Naive thymus-derived CD8-positive, alpha-beta T cell (primary cell): Measurements from ENCODE around the gene IP6K1. TPM values are rescaled to one million over a fixed set of nuclear protein-coding genes. Genes with fewer than 3 reads are reported as not detected.
"Not testable (repeated sequence)": the region's sequence is repeated elsewhere in the genome, so short reads cannot be mapped to it uniquely, and the experiment has no call there.

ENCODE experiments used
- ATAC-seq, 2 donors: fragments of 150-1000 bp; cut with Tn5 transposase in 1 of 2; sonication (Bioruptor Pico), chemical (Tn5 transposase) in 1 of 2; 1 replicate in 1 of 2; 2 replicates in 1 of 2; pipeline ENCODE4 v1.10.0; 2021; ENCODE audit warnings: mild to moderate bottlenecking in 2 of 2, moderate library complexity in 2 of 2
- POLR2A ChIA-PET: fragments of 350-600 bp; sonication (Branson Sonifier 250); formaldehyde crosslinking; loops from one replicate; lab custom pipeline; 2021; ENCODE audit warnings: antibody characterized with exemption; lab: Charles Lee
- DNase-seq, 10 donors: peaks; one replicate each; pipeline versions ENCODE4 v3.0.0 to v3.0.0-alpha.2; 2020 to 2022
- H3K27ac Mint-ChIP-seq, 10 donors: one replicate each; pipeline ENCODE4 v1.8.0; 2020 to 2022; ENCODE audit warnings: mild to moderate bottlenecking in 10 of 10, mixed read lengths in 10 of 10, moderate library complexity in 4 of 10, inconsistent platforms in 1 of 10
- H3K27me3 Mint-ChIP-seq, 5 donors: one replicate each; pipeline ENCODE4 v1.8.0; 2021 to 2022; ENCODE audit warnings: mixed read lengths in 5 of 5
- H3K36me3 Mint-ChIP-seq, 3 donors: one replicate each; pipeline ENCODE4 v1.8.0; 2020 to 2022; ENCODE audit warnings: mixed read lengths in 3 of 3, mild to moderate bottlenecking in 2 of 3, inconsistent platforms in 1 of 3
- H3K4me1 Mint-ChIP-seq, 4 donors: one replicate each; pipeline ENCODE4 v1.8.0; 2021 to 2022; ENCODE audit warnings: mixed read lengths in 4 of 4
- H3K4me3 Mint-ChIP-seq, 10 donors: one replicate each; pipeline ENCODE4 v1.8.0; 2020 to 2022; ENCODE audit warnings: mild to moderate bottlenecking in 10 of 10, mixed read lengths in 10 of 10, moderate library complexity in 6 of 10, inconsistent platforms in 1 of 10
- H3K9me3 Mint-ChIP-seq, 9 donors: one replicate each; pipeline ENCODE4 v1.8.0; 2020 to 2022; ENCODE audit warnings: mixed read lengths in 9 of 9, mild to moderate bottlenecking in 3 of 9, inconsistent platforms in 1 of 9, moderate library complexity in 1 of 9
- polyA plus RNA-seq, 3 donors: library from polyadenylated mRNA; unstranded; fragments of 300-500 nt; fragmentation: Illumina TruSeq; gene quantifications; one replicate each; pipeline ENCODE4 v1.2.3, GENCODE V29; 2021
- total RNA-seq, 8 experiments: library from RNA in 2 of 8; stranded (reverse) in 2 of 8; gene quantifications; one replicate each; pipeline ENCODE4 v1.2.3 and lab custom pipeline; 2021 to 2026

IP6K1 gene
- 10 to 100 TPM; 49.9 to 53.4 TPM for total RNA-seq
- polyA plus RNA-seq, result 10 to 100 TPM; 11.7 to 26.0 (median 17.4) TPM
- total RNA-seq (lab: John Stamatoyannopoulos, UW), result 27.1 to 78.6 (median 60.8) reads per million in 6 experiments

- POLR2A ChIA-PET, result interaction anchor here (1.0 to 3.6 kb wide), 14 partner anchors 11 to 765 kb away, joined by 3 to 35 read pairs (median 4); partner anchors contain the start of genes AMIGO3, INKA1, RBM6 and UBA7
- Mint-ChIP-seq H3K4me1 (peaks cover 17 to 51% (median 35%) of the 10 kb centered on the region in 4 donors), H3K27ac (peak within 1 kb of the TSS; percentile 97 to 100 (median 99))
Observed at GRCh38 chr3:49786357-49787181, at the start of gene IP6K1. Gene IP6K1 (minus strand): TSS chr3:49786542. CDS start chr3:49748040, 38,502 bp downstream.

GRCh38 chr3:49831341-49831740 is 45.0 kb upstream of the IP6K1 start:
- Mint-ChIP-seq H3K4me1 (no peaks in the 10 kb centered on the region), H3K36me3 (no peaks in the 10 kb centered on the region), H3K27ac (peak overlapping the region in 2 of 10 donors; percentile 40 to 50), H3K4me3 (no peak overlapping the region), H3K9me3 (no peaks in the 10 kb centered on the region), H3K27me3 (no peaks in the 10 kb centered on the region)
- ATAC-seq (no peak), DNase-seq (no peak)
- POLR2A ChIA-PET, result no interaction called here

More at GRCh38 chr3:49786357-49787181, at the start of gene IP6K1:
- ATAC-seq (peak; percentile 98), DNase-seq (peak; percentile 96 to 100 (median 99))
- Mint-ChIP-seq H3K27me3 (no peaks in the 10 kb centered on the region), H3K36me3 (peaks cover 0 to 19% (median 0%) of the 10 kb centered on the region in 3 donors), H3K4me3 (peak within 1 kb of the TSS; percentile 90 to 96 (median 94)), H3K9me3 (no peaks in the 10 kb centered on the region)

- H3K27ac Mint-ChIP-seq, result no peak overlapping the region
- no peak overlapping the region for H3K4me3 Mint-ChIP-seq
- H3K36me3 Mint-ChIP-seq, result no peaks in the 10 kb centered on the region
- no peak for ATAC-seq
- no peaks in the 10 kb centered on the region for H3K4me1 Mint-ChIP-seq
- POLR2A ChIA-PET, result no interaction called here
- H3K27me3 Mint-ChIP-seq, result no peaks in the 10 kb centered on the region
- DNase-seq, result no peak
- H3K9me3 Mint-ChIP-seq, result no peaks in the 10 kb centered on the region
Observed at GRCh38 chr3:49826016-49826415, 39.7 kb upstream of the IP6K1 start.

GRCh38 chr3:49823131-49823530 is 36.8 kb upstream of the IP6K1 start:
- H3K4me1 Mint-ChIP-seq, H3K4me3 Mint-ChIP-seq, DNase-seq, H3K27me3 Mint-ChIP-seq, H3K36me3 Mint-ChIP-seq, H3K27ac Mint-ChIP-seq, ATAC-seq, H3K9me3 Mint-ChIP-seq, POLR2A ChIA-PET: not testable (repeated sequence)

GRCh38 chr3:49813497-49814174 is 27.3 kb upstream of the IP6K1 start, which contains the start of gene UBA7:
Gene UBA7 (minus strand): TSS chr3:49813953. CDS start chr3:49813787, 166 bp downstream.
- DNase-seq, result peak in 3 of 10 donors; percentile 55

GRCh38 chr3:49812916-49813496 is 26.7 kb upstream of the IP6K1 start:
- H3K27me3 Mint-ChIP-seq, result no peaks in the 10 kb centered on the region
- no peaks in the 10 kb centered on the region for H3K9me3 Mint-ChIP-seq
- POLR2A ChIA-PET, result interaction anchor here (0.5 to 7.6 kb wide), 5 partner anchors 9 to 198 kb away, joined by 3 to 124 read pairs (median 5); partner anchors contain the start of genes AMIGO3, INKA1 and IP6K1
- no peak for DNase-seq
- peaks cover 24 to 68% (median 50%) of the 10 kb centered on the region in 4 donors for H3K4me1 Mint-ChIP-seq
- ATAC-seq, result peak; percentile 5 to 25
- peak overlapping the region; percentile 91 to 99 (median 96) for H3K4me3 Mint-ChIP-seq
- peak overlapping the region; percentile 95 to 100 (median 98) for H3K27ac Mint-ChIP-seq
- H3K36me3 Mint-ChIP-seq, result peaks cover 0 to 35% (median 10%) of the 10 kb centered on the region in 3 donors

More at GRCh38 chr3:49813497-49814174, 27.3 kb upstream of the IP6K1 start, which contains the start of gene UBA7:
- peak within 1 kb of the TSS; percentile 91 to 99 (median 96) for H3K4me3 Mint-ChIP-seq
- POLR2A ChIA-PET, result interaction anchor here (0.5 to 7.6 kb wide), 5 partner anchors 9 to 198 kb away, joined by 3 to 124 read pairs (median 5); partner anchors contain the start of genes AMIGO3, INKA1 and IP6K1
- H3K27ac Mint-ChIP-seq, result peak within 1 kb of the TSS; percentile 95 to 100 (median 98)
- H3K9me3 Mint-ChIP-seq, result no peaks in the 10 kb centered on the region
- H3K27me3 Mint-ChIP-seq, result no peaks in the 10 kb centered on the region
- H3K36me3 Mint-ChIP-seq, result peaks cover 0 to 30% (median 10%) of the 10 kb centered on the region in 3 donors
- peaks cover 18 to 62% (median 44%) of the 10 kb centered on the region in 4 donors for H3K4me1 Mint-ChIP-seq
- ATAC-seq, result peak; percentile 88 to 94

GRCh38 chr3:49807431-49808114 is 21.2 kb upstream of the IP6K1 start:
- Mint-ChIP-seq H3K9me3 (no peaks in the 10 kb centered on the region), H3K27me3 (no peaks in the 10 kb centered on the region), H3K4me1 (peaks cover 41 to 87% (median 75%) of the 10 kb centered on the region in 4 donors), H3K36me3 (peaks cover 0 to 38% (median 10%) of the 10 kb centered on the region in 3 donors), H3K27ac (peak overlapping the region; percentile 70 to 96 (median 93)), H3K4me3 (peak overlapping the region in 8 of 10 donors; percentile 11 to 82 (median 58))
- ATAC-seq (no peak), DNase-seq (no peak)
- POLR2A ChIA-PET, result interaction anchor here (0.6 to 8.3 kb wide), 3 partner anchors 30 to 138 kb away, joined by 3 to 116 read pairs (median 5); no protein-coding TSS in a partner anchor

GRCh38 chr3:49806850-49807249 is 20.5 kb upstream of the IP6K1 start:
- no peak for ATAC-seq
- peaks cover 44 to 84% (median 74%) of the 10 kb centered on the region in 4 donors for H3K4me1 Mint-ChIP-seq
- H3K4me3 Mint-ChIP-seq, result peak overlapping the region in 9 of 10 donors; percentile 18 to 82 (median 58)
- H3K27me3 Mint-ChIP-seq, result peaks cover under 1 to 2% (median 2%) of the 10 kb centered on the region in 5 donors
- no peak for DNase-seq
- H3K9me3 Mint-ChIP-seq, result no peaks in the 10 kb centered on the region
- H3K27ac Mint-ChIP-seq, result peak overlapping the region; percentile 70 to 96 (median 93)
- POLR2A ChIA-PET, result interaction anchor here (0.7 to 8.3 kb wide), 6 partner anchors 8 to 134 kb away, joined by 3 to 124 read pairs (median 20); partner anchors contain the start of genes IP6K1 and UBA7
- peaks cover 0 to 36% (median 10%) of the 10 kb centered on the region in 3 donors for H3K36me3 Mint-ChIP-seq

- ATAC-seq (peak in 1 of 2 donors; percentile 24), DNase-seq (peak in 8 of 10 donors; percentile 35 to 77 (median 46))
- H3K27ac Mint-ChIP-seq, result peak overlapping the region; percentile 68 to 96 (median 94)
- peaks cover 40 to 76% (median 69%) of the 10 kb centered on the region in 4 donors for H3K4me1 Mint-ChIP-seq
- H3K36me3 Mint-ChIP-seq, result peaks cover 0 to 28% (median 5%) of the 10 kb centered on the region in 3 donors
- POLR2A ChIA-PET, result interaction anchor here (0.9 to 8.3 kb wide), 7 partner anchors 8 to 280 kb away, joined by 3 to 124 read pairs (median 4); partner anchors contain the start of genes IP6K1, MON1A and UBA7
- peak overlapping the region; percentile 7 to 92 (median 74) for H3K4me3 Mint-ChIP-seq
- no peaks in the 10 kb centered on the region for H3K9me3 Mint-ChIP-seq
- peaks cover 2 to 10% (median 7%) of the 10 kb centered on the region in 5 donors for H3K27me3 Mint-ChIP-seq
Observed at GRCh38 chr3:49805897-49806701, 19.8 kb upstream of the IP6K1 start.

- Mint-ChIP-seq H3K36me3 (peaks cover 0 to 22% (median 3%) of the 10 kb centered on the region in 3 donors), H3K27ac (peak overlapping the region; percentile 83 to 96 (median 93)), H3K4me3 (peak overlapping the region; percentile 51 to 92 (median 76)), H3K4me1 (peaks cover 39 to 71% (median 67%) of the 10 kb centered on the region in 4 donors), H3K9me3 (no peaks in the 10 kb centered on the region), H3K27me3 (peaks cover 2 to 11% (median 9%) of the 10 kb centered on the region in 5 donors)
- DNase-seq (peak in 1 of 10 donors; percentile 10), ATAC-seq (no peak)
- POLR2A ChIA-PET, result interaction anchor here (0.9 to 8.3 kb wide), 8 partner anchors 9 to 281 kb away, joined by 3 to 124 read pairs (median 4); partner anchors contain the start of genes IP6K1, MON1A and UBA7
Observed at GRCh38 chr3:49805367-49805782, 19.0 kb upstream of the IP6K1 start.
